Nephron (organoid): Measurements from ENCODE around the gene CTU1.

Experiments used
- H3K27ac Mint-ChIP-seq, 3 experiments: 2 replicates each; pipeline ENCODE4 v1.8.0; 2020; ENCODE audit warnings: mixed read lengths in 3 of 3, mild to moderate bottlenecking in 2 of 3, moderate library complexity in 1 of 3
- H3K27me3 Mint-ChIP-seq: 2 replicates; pipeline ENCODE4 v1.8.0; 2021; ENCODE audit warnings: low read depth, mild to moderate bottlenecking, moderate library complexity, mixed read lengths
- H3K36me3 Mint-ChIP-seq: 2 replicates; pipeline ENCODE4 v1.8.0; 2020; ENCODE audit warnings: low read depth, mixed read lengths
- H3K4me1 Mint-ChIP-seq: 2 replicates; pipeline ENCODE4 v1.8.0; 2020; ENCODE audit warnings: mixed read lengths
- H3K4me3 Mint-ChIP-seq, 3 experiments: 2 replicates each; pipeline ENCODE4 v1.8.0; 2020; ENCODE audit warnings: mild to moderate bottlenecking in 3 of 3, mixed read lengths in 3 of 3, moderate library complexity in 2 of 3
- H3K9me3 Mint-ChIP-seq: 2 replicates; pipeline ENCODE4 v1.8.0; 2020; ENCODE audit warnings: mixed read lengths
- TF ChIP-seq, protein P1 (sequence below), 3 experiments: fragments of 200-600 bp; sonication (generic); IDR thresholded peaks; one replicate each; pipeline ENCODE4 v1.5.0; 2021; ENCODE audit warnings: antibody characterized with exemption in 3 of 3; ENCODE audit not compliant: unreplicated experiment in 3 of 3

Gene CTU1

DNA sequence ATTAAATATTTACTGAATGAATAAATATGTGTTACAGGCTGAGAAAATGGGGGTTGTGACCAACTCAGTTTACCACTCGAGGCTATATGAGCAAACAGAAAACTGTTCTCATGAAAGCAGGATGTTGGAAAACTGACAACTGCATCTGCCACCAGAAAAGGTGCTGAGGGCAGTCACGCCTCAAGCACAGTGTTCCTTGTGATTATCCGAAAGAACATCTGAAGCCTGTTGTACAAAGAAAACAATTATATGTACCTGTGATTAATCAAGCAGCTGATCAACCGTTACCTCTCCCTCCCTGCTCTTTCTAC, 37.2 kb downstream of the CTU1 start:
- H3K27me3 Mint-ChIP-seq: peaks cover 7% of the 10 kb centered on the region
- no peaks in the 10 kb centered on the region for H3K4me1 Mint-ChIP-seq
- H3K27ac Mint-ChIP-seq: no peak overlapping the region
- TF ChIP-seq, protein P1, sequence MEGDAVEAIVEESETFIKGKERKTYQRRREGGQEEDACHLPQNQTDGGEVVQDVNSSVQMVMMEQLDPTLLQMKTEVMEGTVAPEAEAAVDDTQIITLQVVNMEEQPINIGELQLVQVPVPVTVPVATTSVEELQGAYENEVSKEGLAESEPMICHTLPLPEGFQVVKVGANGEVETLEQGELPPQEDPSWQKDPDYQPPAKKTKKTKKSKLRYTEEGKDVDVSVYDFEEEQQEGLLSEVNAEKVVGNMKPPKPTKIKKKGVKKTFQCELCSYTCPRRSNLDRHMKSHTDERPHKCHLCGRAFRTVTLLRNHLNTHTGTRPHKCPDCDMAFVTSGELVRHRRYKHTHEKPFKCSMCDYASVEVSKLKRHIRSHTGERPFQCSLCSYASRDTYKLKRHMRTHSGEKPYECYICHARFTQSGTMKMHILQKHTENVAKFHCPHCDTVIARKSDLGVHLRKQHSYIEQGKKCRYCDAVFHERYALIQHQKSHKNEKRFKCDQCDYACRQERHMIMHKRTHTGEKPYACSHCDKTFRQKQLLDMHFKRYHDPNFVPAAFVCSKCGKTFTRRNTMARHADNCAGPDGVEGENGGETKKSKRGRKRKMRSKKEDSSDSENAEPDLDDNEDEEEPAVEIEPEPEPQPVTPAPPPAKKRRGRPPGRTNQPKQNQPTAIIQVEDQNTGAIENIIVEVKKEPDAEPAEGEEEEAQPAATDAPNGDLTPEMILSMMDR (IDR thresholded peaks at IDR 0.05; ENCODE audit: unreplicated experiment in 3 of 3): no peak
- peaks cover 6% of the 10 kb centered on the region for H3K9me3 Mint-ChIP-seq
- no peaks in the 10 kb centered on the region for H3K36me3 Mint-ChIP-seq
- no peak overlapping the region for H3K4me3 Mint-ChIP-seq

DNA sequence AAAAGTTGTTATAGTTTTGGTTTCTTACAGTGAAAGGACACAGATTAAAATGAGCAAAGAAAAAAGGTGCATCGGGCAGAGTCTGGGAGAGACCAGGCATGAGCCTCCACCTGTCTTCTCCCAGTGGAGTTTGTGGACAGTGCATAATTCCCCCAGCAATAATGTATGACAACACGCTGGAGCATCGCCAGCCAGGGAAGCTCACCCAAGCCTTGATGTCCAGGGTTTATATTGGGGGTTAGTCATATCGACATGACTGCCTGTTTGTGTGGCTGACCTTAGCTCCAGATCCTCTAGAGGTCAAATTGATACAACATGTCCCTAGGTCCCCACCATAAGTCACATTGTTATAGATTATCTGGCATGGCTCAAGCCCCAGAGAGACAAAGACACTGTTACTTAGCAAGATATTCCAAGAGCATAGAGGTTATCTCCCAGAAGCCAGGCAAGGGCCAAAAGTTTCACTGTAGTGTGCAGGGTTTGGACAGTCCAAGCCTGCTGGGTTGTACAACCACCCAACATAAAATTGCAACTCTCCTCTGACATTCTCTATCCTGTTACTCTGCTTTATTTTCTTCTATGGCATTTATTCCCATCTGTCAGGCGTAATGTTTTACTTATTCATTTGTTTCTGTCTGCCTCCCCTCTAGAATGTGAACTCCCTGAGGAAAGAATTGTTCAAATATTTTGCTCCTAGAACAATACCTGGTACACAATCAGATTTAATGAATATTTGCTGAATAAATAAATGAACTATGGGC, 37.7 kb downstream of the CTU1 start:
- Mint-ChIP-seq H3K4me1 (no peaks in the 10 kb centered on the region), H3K27ac (no peak overlapping the region), H3K9me3 (peaks cover 6% of the 10 kb centered on the region), H3K27me3 (peaks cover 11% of the 10 kb centered on the region), H3K4me3 (no peak overlapping the region), H3K36me3 (no peaks in the 10 kb centered on the region)
- TF ChIP-seq, protein P1 (IDR thresholded peaks at IDR 0.05; ENCODE audit: unreplicated experiment in 3 of 3): no peak

DNA sequence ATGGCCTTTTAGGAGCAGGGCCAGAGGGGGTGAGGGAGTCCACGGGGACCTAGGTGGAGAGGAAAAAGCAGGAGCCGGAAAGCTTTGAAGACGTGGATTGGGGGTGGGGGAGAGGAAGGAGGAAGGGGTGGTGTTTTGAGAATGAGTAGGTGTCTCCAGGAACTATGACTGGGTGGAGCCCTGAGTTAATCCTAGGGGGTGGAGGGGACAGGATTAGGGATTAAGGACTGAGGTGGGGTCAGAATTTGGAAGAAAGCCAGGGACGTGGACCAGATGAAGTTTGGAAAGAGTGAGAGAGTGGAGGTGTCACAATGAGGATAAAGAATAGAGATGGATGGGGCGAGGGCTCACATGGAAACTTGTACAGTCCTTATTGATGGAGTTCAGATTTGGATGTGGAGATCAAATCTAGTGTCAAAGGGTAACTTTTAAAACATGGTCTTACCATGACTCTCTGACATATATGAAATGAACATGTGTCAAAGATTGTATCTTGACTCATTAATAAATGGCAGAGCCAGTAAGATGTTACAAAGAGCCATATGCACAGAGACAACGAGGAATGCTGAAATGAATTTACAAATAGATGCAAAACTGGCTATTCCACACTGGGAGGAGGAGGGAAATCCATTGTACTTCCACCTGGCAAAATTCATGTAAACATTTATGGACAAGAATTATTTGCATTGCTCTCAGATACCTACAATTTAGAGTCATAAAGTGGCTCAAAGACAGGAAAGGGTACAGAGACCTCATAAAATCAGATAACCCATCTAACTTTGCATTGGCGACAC, 41.6 kb downstream of the CTU1 start:
- no peaks in the 10 kb centered on the region for H3K36me3 Mint-ChIP-seq
- no peak overlapping the region for H3K27ac Mint-ChIP-seq
- TF ChIP-seq, protein P1 (IDR thresholded peaks at IDR 0.05; ENCODE audit: unreplicated experiment in 3 of 3): no peak
- no peak overlapping the region for H3K4me3 Mint-ChIP-seq
- H3K4me1 Mint-ChIP-seq: no peaks in the 10 kb centered on the region
- peaks cover 23% of the 10 kb centered on the region for H3K27me3 Mint-ChIP-seq
- no peaks in the 10 kb centered on the region for H3K9me3 Mint-ChIP-seq

DNA sequence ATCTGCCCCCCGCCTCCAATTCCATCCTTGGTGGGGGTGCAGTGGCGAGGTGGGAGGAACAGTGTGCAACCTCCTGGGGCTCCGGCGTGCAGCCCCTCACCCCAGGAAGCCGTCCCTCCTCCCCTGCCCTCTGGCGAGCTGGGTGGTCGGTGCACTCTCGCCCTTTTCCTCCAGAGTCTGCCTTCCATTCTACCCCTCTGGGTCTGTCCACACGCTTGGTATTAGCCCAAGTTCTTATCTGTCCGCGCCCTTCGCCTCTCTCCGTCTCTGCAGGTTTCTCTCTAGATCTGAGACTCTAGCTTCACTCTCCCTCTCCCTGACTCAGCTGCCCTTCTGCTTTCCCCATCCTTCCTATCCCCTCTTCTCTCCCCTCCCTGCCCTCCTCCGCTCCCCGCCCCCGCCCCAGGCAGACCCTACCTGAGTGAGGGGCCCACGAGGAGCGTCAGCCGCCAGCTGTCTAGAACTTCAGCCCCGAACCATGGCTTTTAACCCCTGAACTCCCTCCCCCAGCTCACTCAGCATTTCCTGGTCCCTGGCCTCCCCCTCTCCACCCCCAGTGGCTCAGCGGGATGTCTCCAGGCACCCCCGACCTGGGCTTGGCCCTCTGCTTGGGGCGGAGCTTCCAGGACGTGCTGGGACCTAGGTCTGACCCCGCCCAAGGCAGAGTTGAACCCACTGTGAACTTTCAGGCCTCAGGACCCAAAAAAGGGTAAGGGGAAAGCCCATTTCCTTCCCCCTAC, 42.8 kb downstream of the CTU1 start:
- H3K9me3 Mint-ChIP-seq: no peaks in the 10 kb centered on the region
- TF ChIP-seq, protein P1 (IDR thresholded peaks at IDR 0.05; ENCODE audit: unreplicated experiment in 3 of 3): no peak

DNA sequence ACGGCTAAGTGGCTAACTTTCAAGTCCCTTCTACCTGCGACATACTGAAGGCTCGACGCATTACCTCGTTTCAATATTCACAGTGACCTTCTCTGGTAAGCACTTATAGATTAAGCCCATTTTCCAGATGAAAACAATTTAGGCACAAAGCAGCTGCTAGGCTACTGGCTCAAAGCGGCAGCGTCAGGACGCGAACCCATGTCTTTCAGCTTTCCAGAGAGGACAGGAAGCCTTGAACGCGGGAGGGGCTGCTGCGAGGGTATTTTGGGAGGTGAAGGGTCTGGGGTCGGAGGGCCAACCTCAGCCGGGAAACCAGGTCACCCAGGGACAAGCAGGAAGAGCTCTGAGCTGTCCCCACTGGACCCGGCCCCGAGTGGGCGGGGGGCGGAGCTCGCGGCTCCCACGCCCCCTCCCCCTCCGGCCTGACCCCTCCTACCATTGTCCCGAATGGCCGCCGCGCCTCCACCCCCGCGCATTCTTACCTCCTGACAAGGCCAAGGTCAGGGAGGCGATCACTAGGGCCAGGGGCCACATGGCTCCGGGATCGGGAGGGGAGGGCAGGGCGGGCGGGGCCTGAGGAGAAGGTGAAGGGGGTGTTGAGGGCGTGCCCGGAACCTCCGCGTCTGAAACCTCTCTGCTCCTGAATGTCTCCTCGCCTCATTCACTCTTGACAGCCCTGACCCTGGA, 43.5 kb downstream of the CTU1 start, which contains the start of gene KLK13:
KLK13 (minus strand) TSS at position 559 of the 687 bp plus-strand sequence; CDS start at position 534, 25 bp downstream.
- no peaks in the 10 kb centered on the region for H3K9me3 Mint-ChIP-seq

More for the DNA sequence above, 42.8 kb downstream of the CTU1 start:
- Mint-ChIP-seq H3K27me3 (peaks cover 30% of the 10 kb centered on the region), H3K27ac (peak overlapping the region in 1 of 3 experiments; percentile 34), H3K4me3 (peak overlapping the region; percentile 73 to 83 (median 76)), H3K36me3 (no peaks in the 10 kb centered on the region), H3K4me1 (no peaks in the 10 kb centered on the region)

More for the DNA sequence above, 43.5 kb downstream of the CTU1 start, which contains the start of gene KLK13:
- TF ChIP-seq, protein P1 (IDR thresholded peaks at IDR 0.05; ENCODE audit: unreplicated experiment in 3 of 3): no peak
- Mint-ChIP-seq H3K4me3 (peak within 1 kb of the TSS; percentile 73 to 83 (median 76)), H3K27me3 (peaks cover 31% of the 10 kb centered on the region), H3K36me3 (no peaks in the 10 kb centered on the region), H3K4me1 (no peaks in the 10 kb centered on the region), H3K27ac (peak within 1 kb of the TSS in 1 of 3 experiments; percentile 34)
